ENCODE results near the gene MYO5C.

GRCh38 chr15:52196891-52197290 is 98.7 kb downstream of the MYO5C start:
- TF ChIP-seq CTCF (IDR thresholded peaks at IDR 0.05) (no peak), EP300 (IDR thresholded peaks at IDR 0.05) (no peak)
